ENCODE data around the gene NCAPH2.

DNA sequence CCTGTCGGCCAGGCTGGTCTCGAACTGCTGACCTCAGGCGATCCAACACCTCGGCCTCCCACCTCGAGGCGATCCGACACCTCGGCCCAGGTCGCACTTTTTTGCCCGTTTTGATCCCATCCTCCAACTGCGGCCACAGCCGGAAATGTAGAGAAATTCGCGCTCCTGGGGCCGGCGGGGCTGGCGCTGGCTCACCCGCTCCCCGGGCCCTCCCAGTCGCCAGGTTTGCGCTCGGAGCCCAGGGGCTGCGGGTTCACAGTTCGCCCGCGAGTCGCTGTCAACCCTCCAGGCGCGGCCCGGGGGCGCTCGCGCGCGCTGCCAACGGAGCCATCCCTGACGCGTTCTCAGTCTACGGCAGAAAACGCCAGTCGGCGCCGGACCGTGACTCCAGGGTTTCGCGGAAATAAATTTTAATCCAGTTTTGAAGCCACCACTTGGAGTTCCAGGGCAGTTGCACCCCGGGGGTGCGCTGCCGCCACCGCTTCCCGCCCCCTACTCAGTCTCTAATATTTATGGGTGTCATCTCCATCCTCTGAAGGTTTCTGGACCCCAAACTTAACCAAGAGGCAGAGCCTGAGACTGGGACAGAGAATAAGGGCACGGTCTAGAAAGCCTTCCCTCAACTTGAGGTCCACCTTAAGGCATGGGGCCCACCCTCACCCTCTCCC is 36.2 kb downstream of the NCAPH2 start:
- TF ChIP-seq YY1 (tag by site-specific recombination; IDR thresholded peaks at IDR 0.05) (no peak), ZNF664 (tag by site-specific recombination; IDR thresholded peaks at IDR 0.05) (no peak), ZNF114 (tag by site-specific recombination; IDR thresholded peaks at IDR 0.05) (no peak)
- TF ChIP-seq, protein P1, sequence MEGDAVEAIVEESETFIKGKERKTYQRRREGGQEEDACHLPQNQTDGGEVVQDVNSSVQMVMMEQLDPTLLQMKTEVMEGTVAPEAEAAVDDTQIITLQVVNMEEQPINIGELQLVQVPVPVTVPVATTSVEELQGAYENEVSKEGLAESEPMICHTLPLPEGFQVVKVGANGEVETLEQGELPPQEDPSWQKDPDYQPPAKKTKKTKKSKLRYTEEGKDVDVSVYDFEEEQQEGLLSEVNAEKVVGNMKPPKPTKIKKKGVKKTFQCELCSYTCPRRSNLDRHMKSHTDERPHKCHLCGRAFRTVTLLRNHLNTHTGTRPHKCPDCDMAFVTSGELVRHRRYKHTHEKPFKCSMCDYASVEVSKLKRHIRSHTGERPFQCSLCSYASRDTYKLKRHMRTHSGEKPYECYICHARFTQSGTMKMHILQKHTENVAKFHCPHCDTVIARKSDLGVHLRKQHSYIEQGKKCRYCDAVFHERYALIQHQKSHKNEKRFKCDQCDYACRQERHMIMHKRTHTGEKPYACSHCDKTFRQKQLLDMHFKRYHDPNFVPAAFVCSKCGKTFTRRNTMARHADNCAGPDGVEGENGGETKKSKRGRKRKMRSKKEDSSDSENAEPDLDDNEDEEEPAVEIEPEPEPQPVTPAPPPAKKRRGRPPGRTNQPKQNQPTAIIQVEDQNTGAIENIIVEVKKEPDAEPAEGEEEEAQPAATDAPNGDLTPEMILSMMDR (tag by site-specific recombination; IDR thresholded peaks at IDR 0.05): no peak
